ENCODE measurements around the gene ZNF688.
A peak's percentile ranks its signal among the peaks of the same experiment; 100 is the strongest.
"Not testable (repeated sequence)": the region's sequence is repeated elsewhere in the genome, so short reads cannot be mapped to it uniquely, and the experiment has no call there.

ZNF688 gene

DNA sequence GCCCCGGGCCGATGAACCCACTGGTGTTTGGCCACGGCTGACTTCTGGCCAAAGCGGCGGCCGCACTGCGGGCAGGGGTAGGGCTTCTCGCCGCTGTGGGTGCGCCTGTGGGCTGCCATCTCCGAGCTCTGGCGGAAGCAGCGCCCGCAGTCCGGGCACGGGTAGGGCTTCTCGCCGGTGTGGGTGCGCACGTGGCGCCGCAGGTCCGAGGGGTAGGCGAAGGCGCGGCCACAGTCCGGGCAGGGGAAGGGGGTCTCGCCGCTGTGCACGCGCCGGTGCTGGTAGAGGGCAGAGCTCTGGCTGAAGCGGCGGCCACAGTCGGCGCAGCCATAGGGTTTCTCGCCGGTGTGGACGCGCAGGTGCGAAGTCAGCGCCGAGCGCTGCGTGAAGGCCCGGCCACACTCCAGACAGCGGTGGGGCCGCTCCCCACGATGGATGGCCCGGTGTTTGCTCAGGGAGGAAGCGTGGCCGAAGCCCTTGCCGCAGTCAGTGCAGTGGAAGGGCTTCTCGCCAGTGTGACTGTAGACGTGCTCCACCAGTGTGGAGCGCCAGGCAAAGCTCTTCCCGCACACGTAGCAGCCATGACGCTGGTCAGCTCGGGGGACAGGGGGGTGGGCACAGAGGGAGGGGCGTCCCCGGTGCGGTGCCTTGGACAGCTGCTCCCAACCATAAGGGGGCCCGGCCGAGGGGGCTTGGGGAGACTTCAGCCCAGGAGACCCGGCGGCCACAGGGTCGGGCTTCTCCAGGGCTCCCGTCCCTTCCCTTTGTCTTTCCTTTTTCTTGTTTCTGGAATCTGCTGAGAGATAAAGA, 16.0 kb downstream of the ZNF688 start:
- DNase-seq, result no peak

GRCh38 chr16:30554557-30555314, 16.8 kb downstream of the ZNF688 start:
- DNase-seq, result no peak

GRCh38 chr16:30553393-30553899, 18.1 kb downstream of the ZNF688 start:
- DNase-seq, result no peak

DNA sequence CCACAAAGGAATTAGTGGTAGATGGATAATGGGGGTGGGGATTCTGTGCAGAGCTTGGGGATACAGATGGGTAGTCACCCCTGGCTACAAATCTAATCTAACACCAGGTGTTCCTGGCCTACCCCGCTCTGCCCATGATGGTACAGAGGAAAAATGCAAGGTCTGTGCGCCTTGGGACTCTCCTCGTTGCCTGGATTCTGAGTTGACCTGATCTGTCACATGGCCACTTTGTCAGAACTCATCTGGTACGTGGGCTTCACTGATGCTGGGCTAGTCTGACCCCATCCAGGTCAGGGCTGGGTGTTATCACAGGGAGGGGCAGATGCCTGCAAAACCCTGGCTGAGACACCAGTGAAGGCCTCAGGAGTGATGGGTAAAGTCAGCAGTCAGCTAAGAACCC, 18.6 kb downstream of the ZNF688 start:
- DNase-seq, result no peak

DNA sequence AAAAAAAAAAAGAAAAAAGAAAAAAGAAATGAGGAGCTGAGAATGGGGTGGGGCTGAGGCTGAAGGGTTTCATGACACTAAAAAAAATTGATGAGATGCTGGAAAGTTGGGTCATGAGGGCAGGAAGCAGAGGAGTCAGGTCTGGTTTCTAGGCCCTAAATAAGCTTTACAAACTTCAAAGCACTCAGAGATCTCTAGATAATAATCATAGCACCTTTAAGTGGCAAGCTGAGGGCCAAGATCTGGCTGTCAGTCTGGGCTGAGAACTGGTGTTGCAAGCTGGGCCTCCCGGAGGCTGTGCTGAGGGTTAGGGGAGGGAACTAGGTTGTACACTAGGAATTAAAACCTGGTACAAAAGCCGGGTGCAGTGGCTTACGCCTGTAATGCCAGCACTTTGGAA, 19.7 kb downstream of the ZNF688 start:
- peak; percentile 67 for DNase-seq

- DNase-seq, result no peak
Measured at GRCh38 chr16:30548416-30549253, 22.9 kb downstream of the ZNF688 start.

GRCh38 chr16:30546115-30546514, 25.4 kb downstream of the ZNF688 start:
- DNase-seq, result no peak

- no peak for DNase-seq
Measured at GRCh38 chr16:30543067-30543466, 28.4 kb downstream of the ZNF688 start.

- no peak for DNase-seq
Measured at GRCh38 chr16:30541502-30542329, 29.8 kb downstream of the ZNF688 start.

GRCh38 chr16:30540916-30541464, 30.5 kb downstream of the ZNF688 start:
- DNase-seq, result not testable (repeated sequence)

DNA sequence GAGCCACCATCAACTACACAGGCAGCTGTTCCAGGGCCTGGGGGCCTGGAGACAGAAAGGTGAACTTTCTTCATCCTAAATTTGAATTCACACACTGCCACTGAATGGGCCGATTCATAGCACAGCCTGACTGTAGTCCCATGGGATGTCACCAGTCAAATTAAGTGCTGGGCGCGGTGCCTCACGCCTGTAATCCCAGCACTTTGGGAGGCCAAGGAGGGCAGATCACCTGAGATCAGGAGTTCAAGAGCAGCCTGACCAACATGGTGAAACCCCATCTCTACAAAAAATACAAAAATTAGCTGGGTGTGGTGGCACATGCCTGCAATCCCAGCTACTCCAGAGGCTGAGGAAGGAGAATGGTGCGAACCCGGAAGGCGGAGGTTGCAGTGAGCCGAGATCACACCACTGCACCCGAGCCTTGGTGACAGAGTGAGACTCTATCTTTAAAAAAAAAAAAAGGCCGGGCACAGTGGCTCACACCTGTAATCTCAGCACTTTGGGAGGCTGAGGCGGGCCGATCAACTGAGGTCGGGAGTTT, 31.5 kb downstream of the ZNF688 start:
- DNase-seq, result not testable (repeated sequence)

DNA sequence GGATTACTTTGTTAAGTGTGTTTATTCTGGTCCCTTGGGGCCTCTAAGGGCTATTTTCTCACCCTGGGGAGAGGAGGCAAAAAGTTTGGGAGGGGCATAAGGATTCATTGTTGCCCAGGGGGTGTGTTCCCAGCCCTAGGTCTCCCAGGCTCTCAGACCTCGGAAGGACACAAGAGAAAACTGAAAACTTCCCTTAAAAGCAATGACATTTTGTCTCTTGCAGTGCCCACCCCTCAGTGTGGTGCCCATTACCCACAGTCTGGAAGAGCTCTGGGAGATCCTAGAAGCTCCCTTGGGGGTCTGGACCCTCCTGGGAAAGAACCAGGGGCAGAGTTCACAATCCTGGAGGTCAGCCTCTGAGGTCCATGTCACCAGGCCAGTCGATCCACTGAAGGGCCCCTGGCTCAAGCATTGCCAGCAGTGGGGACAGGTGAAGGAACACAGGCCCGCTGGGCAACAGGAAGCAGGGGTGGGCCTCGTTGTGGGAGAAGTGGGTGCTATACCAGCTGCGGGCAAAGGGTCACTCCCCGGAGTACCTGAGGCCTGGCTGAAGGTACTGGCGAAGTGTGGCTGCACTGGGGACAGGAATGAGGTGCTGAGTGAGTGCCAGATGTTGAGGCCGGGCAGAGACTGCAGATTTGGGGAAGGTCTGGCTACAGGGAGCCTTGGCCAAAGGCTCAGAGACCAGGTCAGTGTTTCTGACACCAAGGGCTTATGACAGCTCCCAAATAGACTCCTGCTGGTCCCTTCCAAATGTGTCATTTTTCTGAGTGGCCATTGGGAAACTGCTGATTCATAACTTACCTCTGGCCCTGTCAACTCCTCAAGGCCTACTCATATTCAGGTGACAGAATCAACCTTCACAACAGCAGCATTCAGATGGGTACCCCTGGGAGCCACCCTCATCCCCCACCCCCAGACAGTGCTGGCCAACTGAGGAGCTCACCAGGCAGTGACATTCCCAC, 32.2 kb downstream of the ZNF688 start:
- DNase-seq, result no peak

DNA sequence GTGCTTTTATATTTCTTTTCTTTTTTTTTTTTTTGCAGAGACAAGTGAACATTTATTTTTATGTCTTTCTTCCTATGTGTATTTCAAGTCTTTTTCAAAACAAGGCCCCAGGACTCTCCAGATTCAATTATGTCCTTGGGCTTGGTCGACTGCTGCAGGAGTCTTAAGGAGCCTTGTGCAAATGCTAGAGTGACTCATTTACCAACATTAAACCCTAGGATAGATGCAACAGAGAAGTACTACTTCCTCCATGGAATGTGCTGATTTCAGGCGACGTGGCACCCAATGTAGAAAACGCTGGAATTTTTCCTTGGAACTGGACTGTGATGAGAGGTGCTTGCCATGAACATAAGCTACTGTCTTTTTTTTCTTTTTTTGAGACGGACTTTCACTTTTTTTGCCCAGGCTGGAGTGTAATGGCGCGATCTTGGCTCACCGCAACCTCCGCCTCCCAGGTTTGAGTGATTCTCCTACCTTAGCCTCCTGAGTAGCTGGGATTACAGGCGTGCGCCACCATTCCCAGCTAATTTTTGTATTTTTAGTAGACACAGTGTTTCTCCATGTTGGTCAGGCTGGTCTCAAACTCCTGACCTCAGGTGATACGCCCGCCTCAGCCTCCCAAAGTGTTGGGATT, 35.0 kb downstream of the ZNF688 start:
- not testable (repeated sequence) for DNase-seq

DNA sequence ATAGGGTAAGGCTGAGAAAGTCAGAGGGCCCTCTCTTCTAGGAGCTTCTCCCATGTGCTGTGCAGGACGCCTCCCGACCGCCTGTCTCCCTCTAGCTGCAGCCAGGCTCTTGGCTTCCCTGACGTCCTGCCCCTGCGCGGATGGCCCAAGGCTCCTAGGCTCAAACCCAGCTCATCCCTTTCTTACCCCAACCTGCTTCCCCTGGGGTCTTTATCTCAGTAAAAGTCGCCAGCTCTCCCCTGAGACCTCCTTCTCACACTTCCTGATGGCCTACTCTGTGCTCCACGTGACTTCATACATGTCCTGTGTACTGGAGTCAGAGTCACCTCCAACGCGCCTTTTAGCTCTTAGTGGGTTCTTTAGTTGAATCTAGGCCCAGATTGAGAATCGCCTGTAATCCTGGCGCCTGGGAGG, 35.7 kb downstream of the ZNF688 start:
- DNase-seq, result peak; percentile 56

GRCh38 chr16:30535106-30535776, 36.3 kb downstream of the ZNF688 start:
- DNase-seq, result no peak

GRCh38 chr16:30534368-30535105, 37.0 kb downstream of the ZNF688 start, which contains the start of gene ZNF747:
Gene ZNF747 (minus strand): TSS chr16:30534858. CDS start chr16:30534679, 179 bp downstream.
- DNase-seq, result peak; percentile 91

DNA sequence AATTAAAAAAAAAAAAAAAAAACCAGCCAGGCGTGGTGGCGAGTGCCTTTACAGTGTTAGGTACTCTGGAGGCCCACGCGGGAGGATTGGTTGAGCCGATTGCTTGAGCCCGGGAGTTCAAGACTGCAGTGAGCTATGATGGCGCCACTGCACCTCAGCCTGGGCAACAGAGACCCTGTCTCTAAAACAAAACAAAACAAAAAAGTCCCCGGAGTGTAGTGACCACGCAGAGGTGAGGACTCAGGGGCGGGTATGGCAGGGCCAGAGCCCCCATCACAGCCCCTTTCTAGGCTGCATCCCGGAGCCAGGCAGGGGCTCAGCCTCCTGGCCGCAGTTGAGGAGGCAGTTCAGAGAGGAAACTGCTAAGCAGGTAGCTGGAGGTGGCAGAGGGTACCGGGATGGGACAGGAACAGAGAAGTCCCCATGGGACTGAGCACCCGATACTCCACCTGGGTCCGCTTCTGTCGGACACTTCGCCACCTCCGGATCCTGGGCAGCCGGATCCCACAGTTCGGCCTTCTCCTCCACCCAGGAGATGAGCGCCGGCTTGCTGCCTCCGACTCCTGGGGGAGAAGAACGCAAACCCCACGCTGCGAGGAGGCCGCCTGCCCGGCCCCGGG, 37.7 kb downstream of the ZNF688 start:
- DNase-seq, result no peak

DNA sequence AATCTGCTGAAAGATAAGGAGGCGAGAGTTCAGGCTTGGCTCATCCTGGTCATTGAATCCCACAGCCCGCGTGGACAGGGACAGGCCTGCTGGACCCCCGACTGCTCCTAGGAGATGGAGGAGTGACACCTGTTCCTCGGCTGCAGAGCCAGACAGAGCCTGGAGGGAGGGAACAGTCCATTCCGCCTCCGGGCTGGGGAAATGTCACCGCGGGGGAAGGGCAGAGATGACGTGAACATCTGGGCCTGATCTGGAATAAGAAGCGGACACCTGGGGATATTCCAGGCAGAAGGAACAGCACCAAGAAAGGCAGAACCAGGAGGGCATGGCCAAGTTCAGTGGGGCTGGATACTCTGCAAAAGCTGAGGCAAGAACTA, 38.4 kb downstream of the ZNF688 start:
- DNase-seq, result no peak

Data from activated CD4-positive, alpha-beta T cell treated with anti-CD3 and anti-CD28 coated beads, Interleukin-2, amount 50 U/mL, for 1 hour (primary cell).